GM18951 (cell line): ENCODE measurements around the gene ABCG5.

ENCODE experiments used
- POLR2A ChIP-seq: IDR thresholded peaks from 4 replicates; pipeline ENCODE4 v1.6.1; 2011; ENCODE audit warnings: mild to moderate bottlenecking; ENCODE audit not compliant: insufficient read length, insufficient read depth; ENCODE audit errors: extremely low read depth
- in situ Hi-C: fragments of 300-500 bp; cut with MboI; formaldehyde crosslinking; loops from one replicate; pipeline ENCODE4 v1.12.0; 2022; ENCODE audit warnings: low sequenced_read_pairs, mixed read lengths, inconsistent platforms; ENCODE audit not compliant: unreplicated experiment

The ABCG5 gene

DNA sequence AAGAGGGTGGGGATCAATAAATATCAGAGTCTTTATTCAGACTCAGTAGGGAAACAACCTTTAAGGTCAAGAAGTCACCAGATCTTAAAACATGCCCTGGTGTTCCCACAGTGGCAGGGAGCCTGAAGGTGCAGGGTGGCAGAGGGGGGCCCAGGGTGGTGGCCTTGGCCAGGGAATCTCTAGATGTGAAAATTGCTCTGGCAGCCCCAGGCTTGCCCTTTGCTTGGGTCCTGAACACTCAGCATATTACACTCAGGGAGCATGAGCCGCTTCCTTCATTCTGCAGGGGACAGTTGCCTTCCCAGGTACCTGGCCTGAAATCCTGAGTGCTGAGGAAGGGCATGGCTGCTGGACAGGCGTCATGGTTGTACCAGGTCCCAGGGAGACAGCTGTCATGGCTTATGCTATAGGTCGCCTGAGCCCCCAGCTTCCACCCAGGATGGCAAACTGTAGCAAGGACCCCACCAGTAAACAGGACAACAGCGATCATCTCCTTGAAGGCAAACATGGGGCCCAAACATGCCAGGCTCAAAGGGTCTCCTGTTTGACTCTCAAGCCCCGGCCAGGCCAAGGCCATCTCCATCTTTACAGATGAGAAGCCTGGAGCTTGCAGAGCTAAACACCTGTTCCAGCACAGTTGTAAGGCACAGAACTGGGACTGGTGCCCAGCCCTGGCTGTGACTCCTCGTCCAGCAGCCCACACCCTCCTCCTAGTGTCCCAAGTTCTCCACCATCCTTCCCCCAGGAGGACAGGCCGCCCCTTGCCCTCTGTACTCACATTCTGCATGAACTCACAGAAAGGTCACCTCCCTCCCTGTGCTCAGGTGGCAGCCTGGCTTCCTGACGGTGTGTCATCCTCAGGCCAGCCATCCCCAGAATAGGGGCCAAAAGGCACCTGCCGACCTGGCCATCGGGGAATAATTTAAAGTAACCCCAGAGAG lies 14.8 kb upstream of the ABCG5 start:
- no peak for TF ChIP-seq POLR2A
- in situ Hi-C loops, result no loop called here

DNA sequence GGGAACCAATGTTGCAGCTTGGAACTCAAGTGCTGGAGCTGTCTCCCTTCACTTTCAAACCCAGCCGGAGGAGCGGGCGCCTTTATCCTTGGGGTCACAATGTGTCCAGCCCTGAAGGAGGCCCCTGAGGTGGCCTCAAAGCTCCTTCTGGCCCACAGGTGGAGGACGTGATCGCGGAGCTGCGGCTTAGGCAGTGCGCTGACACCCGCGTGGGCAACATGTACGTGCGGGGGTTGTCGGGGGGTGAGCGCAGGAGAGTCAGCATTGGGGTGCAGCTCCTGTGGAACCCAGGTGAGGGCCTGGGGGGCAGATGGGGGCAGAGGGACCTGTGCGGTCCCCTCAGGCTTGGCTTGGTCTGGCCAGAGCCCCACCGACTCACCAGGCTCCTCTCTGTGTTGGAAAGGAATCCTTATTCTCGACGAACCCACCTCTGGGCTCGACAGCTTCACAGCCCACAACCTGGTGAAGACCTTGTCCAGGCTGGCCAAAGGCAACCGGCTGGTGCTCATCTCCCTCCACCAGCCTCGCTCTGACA lies 13.6 kb upstream of the ABCG5 start:
- TF ChIP-seq POLR2A, result no peak
- in situ Hi-C loops, result no loop called here

DNA sequence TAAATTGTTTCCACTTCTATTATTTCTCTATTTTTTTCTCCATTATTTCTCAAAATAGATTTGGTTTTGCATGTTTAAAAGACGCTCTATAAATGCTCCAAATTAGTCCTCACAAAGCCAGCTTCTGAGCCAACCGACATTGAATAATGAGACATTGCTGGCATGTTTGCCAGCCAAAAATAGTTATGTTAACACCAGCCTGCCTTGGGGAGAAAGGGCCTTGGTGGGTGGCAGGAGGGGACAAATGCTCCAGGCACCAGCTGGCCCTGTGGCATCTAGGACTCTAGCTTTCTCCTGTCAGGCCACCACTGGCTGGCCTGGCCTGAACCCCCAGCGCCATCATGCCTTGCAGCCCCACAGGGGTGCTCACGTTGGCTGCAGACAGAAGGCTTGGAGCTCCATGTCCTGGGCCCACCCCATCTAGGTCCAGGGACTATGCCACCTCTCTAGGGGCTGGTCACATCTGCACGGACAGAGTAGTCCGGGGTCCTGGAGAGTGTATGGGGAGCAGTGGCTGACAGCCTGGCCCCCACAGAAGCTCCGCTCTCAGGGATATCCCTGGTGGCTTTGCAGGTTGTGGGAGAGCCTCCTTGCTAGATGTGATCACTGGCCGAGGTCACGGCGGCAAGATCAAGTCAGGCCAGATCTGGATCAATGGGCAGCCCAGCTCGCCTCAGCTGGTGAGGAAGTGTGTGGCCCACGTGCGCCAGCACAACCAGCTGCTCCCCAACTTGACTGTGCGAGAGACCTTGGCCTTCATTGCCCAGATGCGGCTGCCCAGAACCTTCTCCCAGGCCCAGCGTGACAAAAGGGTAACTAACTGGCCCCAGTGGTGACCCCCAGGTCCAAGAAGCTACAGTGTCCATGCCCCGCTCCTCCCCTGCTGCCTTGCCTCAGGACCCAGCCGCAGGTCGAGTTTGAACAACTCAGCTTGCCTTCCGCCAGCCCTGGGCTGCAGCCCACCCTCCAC lies 12.7 kb upstream of the ABCG5 start:
- in situ Hi-C loops, result no loop called here
- TF ChIP-seq POLR2A, result no peak

DNA sequence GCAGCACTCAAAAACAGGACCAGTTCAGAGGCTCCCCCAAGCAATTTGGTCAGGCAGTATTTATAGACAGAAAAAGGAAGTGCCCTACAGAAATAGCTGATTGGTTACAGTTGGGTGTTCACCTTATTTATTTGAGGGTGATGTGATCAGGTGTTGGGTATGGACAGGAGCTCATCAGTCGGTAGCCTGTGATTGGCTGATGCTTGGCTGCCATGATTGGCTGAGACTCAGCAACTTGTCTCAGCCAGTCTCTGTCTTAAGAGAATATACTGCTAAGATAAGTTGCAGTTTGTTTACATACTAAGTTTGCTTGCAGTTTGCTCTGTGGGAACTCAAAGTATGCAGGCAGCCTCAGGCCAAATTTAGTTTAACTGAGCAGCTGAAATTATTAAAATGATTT lies 9.6 kb upstream of the ABCG5 start:
- in situ Hi-C loops, result no loop called here
- TF ChIP-seq POLR2A, result no peak

DNA sequence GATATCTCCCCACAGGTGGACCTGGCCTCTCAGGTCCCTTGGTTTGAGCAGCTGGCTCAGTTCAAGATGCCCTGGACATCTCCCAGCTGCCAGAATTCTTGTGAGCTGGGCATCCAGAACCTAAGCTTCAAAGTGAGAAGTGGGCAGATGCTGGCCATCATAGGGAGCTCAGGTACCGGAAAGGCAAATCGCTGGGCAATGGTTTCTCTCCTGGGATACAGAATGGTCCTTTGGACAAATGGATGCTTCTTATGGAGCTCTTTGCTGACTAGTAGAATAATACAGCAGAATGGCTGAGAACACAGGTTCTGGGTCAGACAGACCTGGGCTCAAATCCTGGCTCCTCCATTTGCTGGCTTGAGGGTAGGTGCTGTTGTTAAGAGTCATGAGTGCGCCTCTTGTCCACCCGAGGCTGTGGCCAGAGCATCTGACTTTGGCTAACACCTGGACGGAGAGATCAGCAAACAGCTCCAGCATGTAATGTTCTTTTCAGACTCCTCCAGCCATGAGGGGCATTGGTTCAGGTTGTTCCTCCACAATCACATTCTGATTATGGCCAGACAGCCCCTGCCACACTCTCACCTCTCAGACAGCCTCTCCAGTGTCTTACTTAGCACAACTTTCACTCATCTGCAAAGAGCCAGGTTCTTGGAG lies 7.6 kb upstream of the ABCG5 start:
- no peak for TF ChIP-seq POLR2A
- in situ Hi-C loops, result no loop called here

DNA sequence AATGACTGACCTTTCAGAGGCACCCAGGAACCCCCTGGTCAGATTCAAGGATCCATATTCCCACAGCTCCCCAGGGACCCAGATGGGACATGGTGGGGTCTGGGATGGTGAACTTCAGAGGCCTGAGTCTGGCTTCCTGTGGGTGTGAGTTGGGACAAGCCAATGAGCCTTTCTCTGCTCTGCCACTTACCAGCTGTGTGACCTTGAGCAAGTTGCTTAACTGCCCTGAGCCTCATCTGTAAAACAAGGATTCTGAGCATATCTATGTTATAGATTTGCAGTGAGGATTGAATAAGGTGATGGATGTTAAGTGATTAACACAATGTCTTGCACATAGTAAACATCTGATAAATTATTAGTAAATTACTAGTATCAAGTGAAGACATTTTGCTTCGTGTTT lies 6.5 kb upstream of the ABCG5 start:
- in situ Hi-C loops, result no loop called here
- TF ChIP-seq POLR2A, result no peak

DNA sequence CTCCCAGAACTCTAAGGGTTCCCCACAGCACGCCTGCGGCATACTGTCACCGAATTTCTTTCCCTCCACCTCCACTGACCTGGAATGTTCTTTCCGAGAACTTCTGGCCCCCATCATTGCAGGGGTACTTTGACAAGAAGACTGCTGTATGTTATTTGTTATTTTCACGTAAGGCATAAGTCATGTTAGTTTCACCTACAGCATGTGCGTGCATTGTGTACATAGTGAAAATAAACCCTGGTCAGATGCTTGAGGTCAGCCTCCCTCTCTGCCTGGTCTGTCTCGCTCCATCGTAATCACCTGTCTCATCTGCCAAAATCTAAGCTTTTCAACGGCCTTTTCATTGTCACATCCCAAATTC lies 4.2 kb upstream of the ABCG5 start:
- in situ Hi-C loops, result no loop called here
- TF ChIP-seq POLR2A, result no peak

DNA sequence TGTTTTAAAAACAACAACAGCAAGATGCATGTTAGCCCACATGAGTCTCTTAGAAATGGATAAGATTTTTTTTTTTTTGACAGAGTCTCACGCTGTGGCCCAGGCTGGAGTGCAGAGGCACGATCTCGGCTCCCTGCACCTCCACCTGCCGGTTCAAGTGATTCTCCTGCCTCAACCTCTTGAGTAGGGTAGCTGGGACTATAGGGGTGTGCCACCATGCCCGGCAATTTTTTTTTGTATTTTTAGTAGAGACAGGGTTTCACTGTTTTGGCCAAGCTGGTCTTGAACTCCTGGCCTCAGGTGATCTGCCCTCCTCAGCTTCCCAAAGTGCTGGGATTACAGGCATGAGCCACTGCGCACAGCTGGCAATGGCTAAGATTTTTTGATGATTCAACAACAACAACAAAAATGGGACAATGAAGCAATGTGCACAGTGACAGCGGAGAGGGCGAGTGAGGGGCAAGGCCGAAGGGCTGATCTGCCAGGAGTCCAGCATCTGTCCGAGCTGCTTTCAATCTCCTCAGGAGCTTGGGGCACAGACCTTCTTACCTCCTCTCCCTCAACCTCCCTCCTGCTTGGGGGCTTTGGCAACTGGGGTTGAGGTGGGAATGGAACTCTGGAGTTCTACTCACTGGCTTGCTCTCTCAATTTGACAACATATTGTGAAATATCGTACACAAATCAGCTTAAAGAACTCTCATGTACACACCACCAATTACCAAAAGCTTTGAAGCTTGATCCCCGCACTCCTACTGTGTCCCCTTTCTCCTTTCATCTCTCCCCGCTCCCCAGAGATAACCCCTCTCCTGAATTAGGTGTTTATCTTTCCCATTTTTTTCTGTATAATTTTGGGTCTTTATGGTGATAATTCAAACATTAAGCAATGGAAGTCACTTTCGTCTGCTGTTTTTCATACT lies 3.6 kb upstream of the ABCG5 start:
- in situ Hi-C loops, result no loop called here
- no peak for TF ChIP-seq POLR2A

DNA sequence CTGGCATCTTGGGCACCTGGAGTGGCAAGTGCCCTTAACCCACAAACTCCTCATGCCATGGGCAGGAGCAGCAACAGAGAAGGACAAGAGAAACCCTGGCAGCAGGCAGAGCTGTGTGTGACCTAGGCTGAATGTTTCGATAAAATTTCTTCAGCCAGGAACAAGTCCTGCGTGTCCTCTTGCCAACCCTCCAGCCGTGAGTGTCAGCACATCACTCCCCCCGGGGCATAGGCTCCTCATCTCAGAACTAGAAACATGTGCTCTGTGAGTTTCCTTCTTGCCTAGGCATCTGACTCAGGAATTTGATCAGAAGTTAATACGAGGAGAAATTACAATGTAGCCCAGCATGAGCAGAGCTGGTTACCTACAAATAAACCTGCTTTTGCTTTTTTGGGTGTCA lies 2.3 kb upstream of the ABCG5 start:
- TF ChIP-seq POLR2A, result no peak
- in situ Hi-C loops, result no loop called here

DNA sequence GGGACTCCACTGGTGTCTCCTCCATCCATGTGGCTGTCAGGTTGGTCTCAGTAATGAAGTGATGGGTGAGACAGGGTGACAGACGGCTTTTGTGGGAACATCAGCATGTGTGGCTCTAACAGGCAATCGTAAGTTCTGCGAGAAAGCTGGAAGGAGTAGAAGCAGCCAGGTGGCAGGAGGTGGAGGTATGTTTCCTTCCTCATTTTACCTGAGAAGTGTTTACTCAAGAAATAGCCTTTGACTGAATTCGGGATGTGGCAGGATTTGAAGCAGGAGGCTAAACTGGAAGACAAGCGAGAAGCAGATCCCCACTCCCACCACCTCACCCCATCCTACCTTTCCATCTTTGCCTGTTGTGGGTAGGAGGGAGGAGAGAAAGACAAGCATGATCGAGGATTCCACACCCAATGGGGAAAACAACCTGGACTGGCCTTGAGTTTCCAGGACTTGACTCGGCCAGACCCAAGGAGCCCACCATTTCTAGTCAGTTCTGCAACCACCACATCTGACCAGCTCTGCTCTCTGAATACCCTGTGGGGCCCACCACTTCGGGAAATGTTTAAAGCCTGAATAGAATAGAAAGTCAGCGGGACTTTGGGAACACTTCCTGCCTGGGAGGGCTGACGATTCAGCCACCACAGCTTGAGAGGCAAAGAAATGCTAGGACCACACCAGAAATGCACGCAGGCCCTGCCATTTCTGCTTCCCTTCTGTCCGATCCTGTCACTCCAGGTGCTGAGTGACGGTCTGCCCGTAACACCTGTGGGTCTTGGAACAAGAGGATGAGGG lies 1.3 kb upstream of the ABCG5 start:
- no peak for TF ChIP-seq POLR2A
- in situ Hi-C loops, result no loop called here

DNA sequence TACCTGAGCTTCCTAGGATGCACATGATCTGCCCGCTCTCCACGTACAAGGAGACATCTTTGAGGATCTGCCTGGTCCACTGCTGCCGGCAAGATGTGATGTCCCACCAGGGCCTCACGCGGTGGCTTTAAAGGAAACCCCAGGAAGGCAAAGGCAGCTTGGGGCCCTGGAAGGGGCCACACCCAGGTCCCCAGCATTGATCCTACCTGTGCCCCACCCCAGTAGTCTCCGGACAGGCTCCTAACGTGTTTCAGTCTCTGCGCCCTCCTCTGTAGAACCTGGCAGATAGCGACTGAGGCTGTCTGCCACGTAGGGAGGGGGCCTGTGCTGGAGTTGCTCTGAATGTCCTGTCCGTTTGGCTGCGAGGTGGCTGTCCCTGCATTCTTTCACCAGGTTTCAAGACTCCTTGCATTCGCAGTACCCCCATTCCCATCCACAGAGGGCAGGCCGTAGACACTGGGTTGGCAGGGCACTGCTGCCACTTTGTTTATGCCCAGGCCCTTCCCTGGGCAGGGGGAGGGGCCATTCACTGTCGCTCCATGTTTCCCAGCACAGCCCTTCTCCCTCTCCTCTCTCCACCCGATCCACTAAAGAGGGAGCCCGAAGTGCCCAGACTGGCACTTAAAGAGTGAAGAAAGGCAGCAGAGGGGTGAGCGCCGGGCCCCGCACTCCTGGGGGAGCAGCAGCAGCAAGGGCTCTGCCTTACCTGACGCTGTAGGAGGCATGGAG lies 644 bp downstream of the ABCG5 start:
- TF ChIP-seq POLR2A, result no peak
- in situ Hi-C loops, result no loop called here
